Trophoblast cell (in vitro differentiated cells and primary cell): ENCODE measurements around the gene GYS1.

Experiments used
- DNase-seq, 2 donors: peaks; one replicate each; pipeline ENCODE4 v3.0.0-alpha.2; 2016
- H2AFZ ChIP-seq: 2 replicates; pipeline ENCODE4 v1.6.1; 2013; ENCODE audit warnings: low read length, moderate library complexity, mild to moderate bottlenecking; ENCODE audit not compliant: insufficient read depth, poor library complexity
- H2AK5ac ChIP-seq: 2 replicates; pipeline ENCODE4 v1.6.1; 2013; ENCODE audit warnings: mild to moderate bottlenecking, low read length
- H2BK120ac ChIP-seq: 2 replicates; pipeline ENCODE4 v1.6.1; 2013; ENCODE audit warnings: low read length, mild to moderate bottlenecking, moderate library complexity; ENCODE audit not compliant: insufficient read depth, poor library complexity
- H2BK12ac ChIP-seq: 2 replicates; pipeline ENCODE4 v1.6.1; 2013; ENCODE audit warnings: mild to moderate bottlenecking, low read length, moderate library complexity
- H2BK5ac ChIP-seq: 2 replicates; pipeline ENCODE4 v1.6.1; 2013; ENCODE audit warnings: low read length, low read depth, moderate library complexity, mild to moderate bottlenecking; ENCODE audit not compliant: poor library complexity
- H3K14ac ChIP-seq: 2 replicates; pipeline ENCODE4 v1.6.1; 2013; ENCODE audit warnings: mild to moderate bottlenecking, low read length
- H3K18ac ChIP-seq: 2 replicates; pipeline ENCODE4 v1.6.1; 2013; ENCODE audit warnings: mild to moderate bottlenecking, low read length
- H3K23ac ChIP-seq: 2 replicates; pipeline ENCODE4 v1.6.1; 2013; ENCODE audit warnings: low read length
- H3K27ac ChIP-seq: 2 replicates; pipeline ENCODE4 v1.5.1; 2013; ENCODE audit warnings: low read depth, mild to moderate bottlenecking, inconsistent platforms, low read length, moderate library complexity
- H3K27me3 ChIP-seq: 2 replicates; pipeline ENCODE4 v1.6.1; 2013; ENCODE audit warnings: inconsistent platforms, mild to moderate bottlenecking, low read length, moderate library complexity; ENCODE audit not compliant: insufficient read depth
- H3K36me3 ChIP-seq, 2 experiments: 1 replicate in 1 of 2; 2 replicates in 1 of 2; pipeline ENCODE4 v1.6.1; 2013; ENCODE audit warnings: low read length in 2 of 2, mild to moderate bottlenecking in 2 of 2, moderate library complexity in 1 of 2; ENCODE audit not compliant: insufficient read depth in 2 of 2, control insufficient read depth in 1 of 2
- H3K4ac ChIP-seq: 2 replicates; pipeline ENCODE4 v1.6.1; 2013; ENCODE audit warnings: low read depth, mild to moderate bottlenecking, low read length, moderate library complexity
- H3K4me1 ChIP-seq, 2 experiments: 1 replicate in 1 of 2; 2 replicates in 1 of 2; pipeline ENCODE4 v1.6.1; 2013; ENCODE audit warnings: low read length in 2 of 2, mild to moderate bottlenecking in 2 of 2, moderate library complexity in 1 of 2; ENCODE audit not compliant: insufficient read depth in 2 of 2, control insufficient read depth in 1 of 2
- H3K4me2 ChIP-seq: 2 replicates; pipeline ENCODE4 v1.6.1; 2013; ENCODE audit warnings: inconsistent platforms, mild to moderate bottlenecking, low read length, moderate library complexity
- H3K4me3 ChIP-seq: 2 replicates; pipeline ENCODE4 v1.5.1; 2013; ENCODE audit warnings: mild to moderate bottlenecking, low read depth, low read length, inconsistent platforms
- H3K79me1 ChIP-seq: one replicate; pipeline ENCODE4 v1.6.1; 2013; ENCODE audit warnings: low read length
- H3K79me2 ChIP-seq: 2 replicates; pipeline ENCODE4 v1.6.1; 2013; ENCODE audit warnings: low read length, mild to moderate bottlenecking; ENCODE audit not compliant: control insufficient read depth, insufficient read depth, poor library complexity
- H3K9ac ChIP-seq: 2 replicates; pipeline ENCODE4 v1.6.1; 2013; ENCODE audit warnings: mild to moderate bottlenecking, low read length
- H3K9me3 ChIP-seq: 2 replicates; pipeline ENCODE4 v1.6.1; 2013; ENCODE audit warnings: low read depth, mild to moderate bottlenecking, control low read depth, inconsistent platforms, low read length; ENCODE audit not compliant: insufficient read depth
- H4K12ac ChIP-seq: 2 replicates; pipeline ENCODE4 v1.6.1; 2013; ENCODE audit warnings: low read depth, mild to moderate bottlenecking, low read length, moderate library complexity
- H4K8ac ChIP-seq: 2 replicates; pipeline ENCODE4 v1.6.1; 2013; ENCODE audit warnings: low read depth, mild to moderate bottlenecking, low read length, moderate library complexity
- H4K91ac ChIP-seq: one replicate; pipeline ENCODE4 v1.6.1; 2013; ENCODE audit warnings: low read depth, mild to moderate bottlenecking, low read length, moderate library complexity
- WGBS: extraction: QIAGEN DNeasy Blood & Tissue Kit; methylation state at CpG from one replicate; pipeline ENCODE4 v1.1.7; 2013; ENCODE audit warnings: missing lambda C conversion rate; ENCODE audit not compliant: insufficient read length, insufficient coverage; ENCODE audit errors: extremely low coverage; 5-methylcytosine and 5-hydroxymethylcytosine counted together

GYS1 gene

DNA sequence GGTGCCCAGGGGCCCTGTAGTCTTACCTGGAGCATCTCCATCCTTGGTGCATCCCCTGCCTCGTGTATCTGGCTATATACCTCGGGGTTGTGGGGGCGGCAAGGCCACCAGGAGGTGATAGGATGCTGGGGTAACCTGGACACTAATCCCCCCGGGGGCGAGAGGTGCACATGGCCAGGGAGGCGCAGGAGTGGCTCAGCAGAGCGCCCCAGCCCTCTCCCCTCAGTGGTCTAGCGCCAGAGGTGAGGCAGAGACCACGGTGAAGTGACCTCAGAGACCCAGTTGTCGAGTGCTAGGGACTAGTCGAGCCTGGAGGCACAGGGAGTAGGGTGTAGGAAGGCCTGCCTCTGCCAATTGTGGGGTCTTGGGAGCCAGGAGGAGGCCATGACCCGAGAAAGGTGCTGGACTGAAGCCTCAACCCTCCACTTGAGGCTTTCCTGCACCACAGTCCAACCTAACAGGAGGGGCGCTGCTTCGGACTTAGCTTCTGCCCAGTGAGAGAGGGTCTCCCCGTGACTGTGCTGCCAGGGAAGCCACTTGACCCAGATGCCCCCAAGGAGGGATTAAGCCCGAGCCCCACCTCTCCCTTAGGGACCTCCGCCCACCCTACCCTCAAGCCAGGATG, 24.0 kb upstream of the GYS1 start, which contains the start of gene LHB:
LHB (minus strand) TSS at position 51 of the 625 bp plus-strand sequence; CDS start at position 41, 10 bp downstream.
- Histone ChIP-seq H2BK12ac (no peak within 1 kb of the TSS), H3K9me3 (peaks cover 1% of the 10 kb centered on the region), H3K4ac (no peak within 1 kb of the TSS), H2AFZ (peak within 1 kb of the TSS; percentile 52), H3K27me3 (peaks cover 7% of the 10 kb centered on the region), H4K8ac (no peak within 1 kb of the TSS), H3K27ac (no peak within 1 kb of the TSS), H4K12ac (no peak within 1 kb of the TSS), H3K4me3 (peak within 1 kb of the TSS; percentile 35), H3K9ac (no peak within 1 kb of the TSS), H2BK120ac (no peak within 1 kb of the TSS), H2AK5ac (no peak within 1 kb of the TSS), H3K14ac (no peak within 1 kb of the TSS), H3K79me1 (peaks cover 10% of the 10 kb centered on the region), H3K18ac (no peak within 1 kb of the TSS), H3K4me2 (peak within 1 kb of the TSS; percentile 61), H3K79me2 (no peaks in the 10 kb centered on the region), H2BK5ac (no peak within 1 kb of the TSS), H3K23ac (no peak within 1 kb of the TSS), H3K4me1 (peaks cover 5 to 11% of the 10 kb centered on the region in 2 experiments), H4K91ac (peak within 1 kb of the TSS; percentile 57), H3K36me3 (peaks cover 25 to 30% of the 10 kb centered on the region in 2 experiments)
- no CpG with 5 or more reads among the region's 17 CpGs for WGBS
- DNase-seq = no peak

DNA sequence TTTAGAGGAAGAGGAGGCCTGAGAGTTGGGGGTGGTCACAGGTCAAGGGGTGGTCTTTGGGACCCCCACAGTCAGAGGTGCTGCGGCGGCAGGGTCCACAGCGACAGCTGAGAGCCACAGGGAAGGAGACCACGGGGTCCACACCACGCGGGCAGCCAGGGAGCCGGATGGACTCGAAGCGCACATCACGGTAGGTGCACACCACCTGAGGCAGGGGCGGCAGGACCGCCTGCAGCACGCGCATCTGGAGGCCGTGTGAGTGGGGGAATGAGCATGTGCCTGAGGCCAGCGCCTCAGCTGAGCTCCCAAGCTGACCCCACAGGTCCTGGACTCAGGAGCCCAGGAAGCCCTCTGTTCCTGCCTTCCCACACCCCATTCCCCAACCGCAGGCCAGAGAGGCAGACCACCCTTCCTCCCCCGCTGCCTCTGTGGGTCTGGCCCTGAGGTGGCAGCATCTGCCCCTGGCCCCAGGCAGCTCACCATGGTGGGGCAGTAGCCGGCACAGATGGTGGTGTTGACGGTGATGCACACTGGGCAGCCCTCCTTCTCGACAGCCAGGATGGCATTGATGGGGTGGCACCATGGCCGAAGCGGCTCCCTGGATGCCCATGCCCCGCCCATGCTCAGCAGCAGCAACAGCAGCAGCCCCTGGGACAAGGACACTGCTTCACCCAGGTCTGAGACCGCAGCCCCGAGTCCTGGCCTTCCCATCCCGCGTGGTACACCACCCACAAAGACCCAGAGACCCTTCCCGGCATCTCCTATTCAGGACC, 23.1 kb upstream of the GYS1 start:
- no peak overlapping the region for H4K91ac ChIP-seq
- no peak overlapping the region for H4K12ac ChIP-seq
- no peak overlapping the region for H3K4me2 ChIP-seq
- DNase-seq = no peak
- H3K9ac ChIP-seq = no peak overlapping the region
- H3K79me2 ChIP-seq = no peaks in the 10 kb centered on the region
- H3K23ac ChIP-seq = no peak overlapping the region
- H3K18ac ChIP-seq = no peak overlapping the region
- no peak overlapping the region for H2AFZ ChIP-seq
- H3K4me1 ChIP-seq = peaks cover 5 to 11% of the 10 kb centered on the region in 2 experiments
- peaks cover 33 to 39% of the 10 kb centered on the region in 2 experiments for H3K36me3 ChIP-seq
- H3K9me3 ChIP-seq = peaks cover 4% of the 10 kb centered on the region
- no peak overlapping the region for H3K14ac ChIP-seq
- no peak overlapping the region for H2BK5ac ChIP-seq
- H3K79me1 ChIP-seq = peaks cover 12% of the 10 kb centered on the region
- no peak overlapping the region for H3K4ac ChIP-seq
- no peak overlapping the region for H4K8ac ChIP-seq
- no peak overlapping the region for H3K27ac ChIP-seq
- no peak overlapping the region for H2BK12ac ChIP-seq
- no peak overlapping the region for H3K4me3 ChIP-seq
- H2AK5ac ChIP-seq = no peak overlapping the region
- peaks cover 7% of the 10 kb centered on the region for H3K27me3 ChIP-seq
- WGBS = no CpG with 5 or more reads among the region's 29 CpGs
- H2BK120ac ChIP-seq = no peak overlapping the region

DNA sequence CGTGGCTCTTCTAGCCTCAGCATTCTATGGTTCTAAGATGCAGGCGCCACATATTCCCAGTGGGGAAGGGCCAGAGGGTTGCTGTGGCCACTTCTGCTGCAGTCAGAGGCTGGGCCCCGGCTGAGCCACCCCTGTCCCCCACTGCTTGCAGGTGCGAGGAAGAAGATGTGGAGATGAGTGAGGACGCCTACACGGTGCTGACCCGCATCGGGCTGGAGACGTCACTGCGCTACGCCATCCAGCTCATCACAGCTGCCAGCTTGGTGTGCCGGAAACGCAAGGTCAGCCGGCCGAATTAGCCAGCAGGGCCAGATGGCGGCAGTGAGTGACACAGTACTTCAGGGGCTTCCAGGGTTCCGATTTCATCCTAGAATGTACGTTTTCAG, 21.8 kb upstream of the GYS1 start:
- Histone ChIP-seq H3K4me3 (no peak overlapping the region), H3K27me3 (peaks cover 7% of the 10 kb centered on the region), H3K4ac (no peak overlapping the region), H4K12ac (no peak overlapping the region), H3K18ac (peak overlapping the region; percentile 12), H3K14ac (peak overlapping the region; percentile 21), H3K79me2 (no peaks in the 10 kb centered on the region), H2AK5ac (peak overlapping the region; percentile 44), H3K79me1 (peaks cover 12% of the 10 kb centered on the region), H4K91ac (peak overlapping the region; percentile 81), H3K27ac (no peak overlapping the region), H3K9ac (no peak overlapping the region), H2BK120ac (peak overlapping the region; percentile 4), H3K9me3 (peaks cover 3% of the 10 kb centered on the region), H3K4me2 (no peak overlapping the region), H4K8ac (no peak overlapping the region), H2AFZ (no peak overlapping the region), H3K23ac (no peak overlapping the region), H2BK12ac (no peak overlapping the region), H3K36me3 (peaks cover 45 to 50% of the 10 kb centered on the region in 2 experiments), H2BK5ac (no peak overlapping the region), H3K4me1 (peaks cover 5 to 11% of the 10 kb centered on the region in 2 experiments)
- no peak for DNase-seq
- no CpG with 5 or more reads among the region's 18 CpGs for WGBS

DNA sequence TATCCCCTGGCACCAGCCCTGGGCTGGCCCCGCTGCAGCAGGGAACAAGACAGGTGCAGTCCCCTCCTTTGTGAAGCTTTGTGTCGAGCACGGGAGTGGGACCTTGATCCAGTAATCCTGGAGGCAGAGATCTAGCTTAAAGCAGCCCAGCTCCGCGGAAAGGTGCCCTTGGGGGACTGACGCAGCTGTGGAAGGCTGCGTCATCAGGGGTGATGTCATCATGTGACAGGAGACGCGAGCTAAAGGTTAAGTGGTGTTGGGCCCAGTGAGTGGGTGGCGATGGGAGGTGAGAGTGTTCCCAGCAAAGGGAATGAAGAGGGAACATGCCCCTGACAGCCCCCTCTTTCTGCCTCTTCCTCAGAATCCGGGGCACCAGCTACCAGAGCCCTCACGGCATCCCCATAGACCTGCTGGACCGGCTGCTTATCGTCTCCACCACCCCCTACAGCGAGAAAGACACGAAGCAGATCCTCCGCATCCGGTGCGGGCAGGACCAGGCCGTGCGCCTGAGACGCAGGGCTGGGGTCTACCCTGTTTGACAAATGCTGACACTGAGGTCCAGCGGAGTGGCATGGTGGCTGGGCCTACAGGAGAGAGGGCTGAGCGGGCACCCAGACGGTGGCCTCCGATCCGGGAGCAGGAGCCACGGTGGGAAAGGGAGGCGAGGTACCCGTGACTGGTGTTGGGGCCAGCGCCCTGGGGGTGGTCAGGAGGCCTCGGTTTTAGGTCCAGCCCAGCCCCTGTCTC, 21.2 kb upstream of the GYS1 start:
- Histone ChIP-seq H4K8ac (peak overlapping the region; percentile 8), H3K4me2 (no peak overlapping the region), H3K9me3 (peaks cover 3% of the 10 kb centered on the region), H4K12ac (no peak overlapping the region), H2BK5ac (no peak overlapping the region), H3K79me1 (peaks cover 12% of the 10 kb centered on the region), H3K27ac (no peak overlapping the region), H3K4me1 (peaks cover 5 to 11% of the 10 kb centered on the region in 2 experiments), H3K4ac (no peak overlapping the region), H3K14ac (peak overlapping the region; percentile 21), H3K23ac (no peak overlapping the region), H3K9ac (no peak overlapping the region), H3K27me3 (peaks cover 7% of the 10 kb centered on the region), H3K18ac (no peak overlapping the region), H2AK5ac (no peak overlapping the region), H2BK120ac (peak overlapping the region; percentile 35), H2BK12ac (no peak overlapping the region), H3K79me2 (no peaks in the 10 kb centered on the region), H2AFZ (no peak overlapping the region), H3K36me3 (peaks cover 51 to 56% of the 10 kb centered on the region in 2 experiments), H4K91ac (peak overlapping the region; percentile 81), H3K4me3 (no peak overlapping the region)
- no CpG with 5 or more reads among the region's 32 CpGs for WGBS
- peak; percentile 75 to 87 for DNase-seq
